Measurements from ENCODE around the gene GNAT1. TPM values are rescaled to one million over a fixed set of nuclear protein-coding genes. Genes with fewer than 3 reads are reported as not detected.
"Not testable (repeated sequence)": the region's sequence is repeated elsewhere in the genome, so short reads cannot be mapped to it uniquely, and the experiment has no call there.

GNAT1 gene
- total RNA-seq, 2 experiments from 2014 or later = not detected

- Mint-ChIP-seq H3K27me3 (no peaks in the 10 kb centered on the region), H3K4me3 (peak overlapping the region; percentile 93), H3K27ac (peak overlapping the region; percentile 97), H3K4me1 (peaks cover 54% of the 10 kb centered on the region), H3K36me3 (ENCODE audit: low read depth) (peaks cover 44% of the 10 kb centered on the region), H3K9me3 (no peaks in the 10 kb centered on the region)
- DNase-seq = peak; percentile 55
- POLR2A ChIA-PET = interaction anchor here (0.7 to 1.2 kb wide), 3 partner anchors 10 to 297 kb away, joined by 3 to 6 read pairs (median 6); no protein-coding TSS in a partner anchor
- CTCF ChIA-PET = interaction anchor here (1.1 to 4.3 kb wide), 3 partner anchors 10 to 23 kb away, joined by 4 to 42 read pairs (median 24); no protein-coding TSS in a partner anchor
These were observed 45.8 kb downstream of the GNAT1 start for GRCh38 chr3:50237133-50237651.

DNA sequence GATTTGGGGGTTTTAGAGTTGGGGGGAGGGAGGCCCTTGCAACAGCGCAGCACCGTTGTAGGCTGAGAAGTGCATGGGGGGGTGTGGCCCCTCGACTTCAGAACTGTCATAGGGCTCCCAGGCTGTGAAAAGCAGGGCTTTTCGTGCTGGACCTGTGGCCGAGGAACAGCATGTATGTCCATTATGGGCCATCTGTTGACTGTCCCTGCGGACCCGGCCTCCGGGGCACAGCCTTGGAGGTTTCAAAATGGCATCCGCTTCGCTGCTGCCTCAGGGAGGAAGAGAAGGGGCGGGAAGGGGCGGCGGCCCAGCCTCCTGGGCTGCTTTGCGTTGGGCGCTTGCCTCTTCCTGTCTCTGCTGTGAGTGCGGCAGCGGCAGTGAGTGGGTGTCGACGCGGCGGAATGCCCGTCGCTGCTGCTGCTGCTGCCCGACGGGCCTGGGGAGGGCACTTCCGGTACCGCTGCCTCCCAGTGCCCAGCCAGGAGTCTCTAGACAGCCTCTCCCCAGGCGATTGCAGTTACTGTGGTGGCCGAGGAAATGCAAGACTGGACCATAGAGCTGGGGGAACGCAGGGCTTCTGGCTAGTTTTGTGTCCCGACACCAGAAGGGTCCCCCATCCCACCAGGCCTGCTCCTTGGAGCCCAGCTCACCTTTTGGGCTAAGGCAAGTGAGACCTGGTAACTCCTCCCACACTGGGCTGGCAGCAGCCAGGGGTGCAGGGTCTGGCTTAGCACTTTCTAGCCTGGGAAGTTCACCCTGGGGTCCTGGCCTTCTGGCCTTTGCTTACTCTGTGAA is 46.5 kb downstream of the GNAT1 start:
- Mint-ChIP-seq H3K4me3 (peak overlapping the region; percentile 93), H3K9me3 (no peaks in the 10 kb centered on the region), H3K36me3 (ENCODE audit: low read depth) (peaks cover 44% of the 10 kb centered on the region), H3K4me1 (peaks cover 61% of the 10 kb centered on the region), H3K27ac (peak overlapping the region; percentile 97), H3K27me3 (no peaks in the 10 kb centered on the region)
- POLR2A ChIA-PET = interaction anchor here (0.7 to 1.2 kb wide), 3 partner anchors 9 to 298 kb away, joined by 3 to 6 read pairs (median 6); no protein-coding TSS in a partner anchor
- CTCF ChIA-PET = interaction anchor here (1.8 to 4.3 kb wide), 3 partner anchors 10 to 22 kb away, joined by 4 to 42 read pairs (median 24); no protein-coding TSS in a partner anchor
- peak; percentile 93 for DNase-seq

DNA sequence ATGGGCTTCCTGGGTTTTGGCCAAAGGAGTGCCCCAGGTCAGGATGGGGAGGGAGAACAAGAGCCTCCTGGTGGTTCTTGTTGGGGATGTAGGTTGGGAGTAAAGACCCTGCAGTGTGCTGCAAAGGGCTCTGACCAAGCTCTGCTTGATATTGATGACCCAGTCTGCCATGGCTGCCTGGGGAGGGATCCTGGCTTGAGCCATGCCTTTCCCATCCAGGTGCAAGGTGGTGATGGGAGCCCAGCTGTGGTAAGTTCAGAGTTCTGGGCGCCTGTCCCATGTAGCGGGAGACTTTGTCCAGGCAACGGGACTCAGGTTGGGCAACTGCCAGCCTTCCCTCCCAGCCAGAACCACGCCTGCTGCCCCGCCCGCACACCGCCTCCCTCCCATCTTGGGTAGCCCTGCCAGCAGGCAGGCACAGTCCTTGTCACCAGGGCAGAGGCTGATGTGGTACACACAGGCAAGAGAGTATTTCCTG is 47.2 kb downstream of the GNAT1 start:
- ChIA-PET POLR2A (interaction anchor here (0.7 to 1.2 kb wide), 2 partner anchors 11 to 1158 kb away, joined by 3 read pairs; no protein-coding TSS in a partner anchor), CTCF (interaction anchor here (0.6 to 4.3 kb wide), 3 partner anchors 9 to 22 kb away, joined by 4 to 42 read pairs (median 4); no protein-coding TSS in a partner anchor)
- peaks cover 65% of the 10 kb centered on the region for H3K4me1 Mint-ChIP-seq
- H3K36me3 Mint-ChIP-seq (ENCODE audit: low read depth) = peaks cover 46% of the 10 kb centered on the region
- no peaks in the 10 kb centered on the region for H3K27me3 Mint-ChIP-seq
- H3K9me3 Mint-ChIP-seq = no peaks in the 10 kb centered on the region
- peak overlapping the region; percentile 97 for H3K27ac Mint-ChIP-seq
- H3K4me3 Mint-ChIP-seq = peak overlapping the region; percentile 93
- no peak for DNase-seq

- ChIA-PET CTCF (interaction anchor here (1.1 to 13.3 kb wide), 3 partner anchors 8 to 28 kb away, joined by 3 to 212 read pairs (median 42); no protein-coding TSS in a partner anchor), POLR2A (no interaction called here)
- H3K27me3 Mint-ChIP-seq = no peaks in the 10 kb centered on the region
- H3K4me3 Mint-ChIP-seq = peak overlapping the region; percentile 93
- H3K36me3 Mint-ChIP-seq (ENCODE audit: low read depth) = peaks cover 51% of the 10 kb centered on the region
- H3K9me3 Mint-ChIP-seq = no peaks in the 10 kb centered on the region
- H3K4me1 Mint-ChIP-seq = peaks cover 68% of the 10 kb centered on the region
- peak overlapping the region; percentile 97 for H3K27ac Mint-ChIP-seq
- DNase-seq = no peak
These were observed 48.2 kb downstream of the GNAT1 start for GRCh38 chr3:50239649-50240048.

- H3K27ac Mint-ChIP-seq = peak overlapping the region; percentile 87
- no peaks in the 10 kb centered on the region for H3K27me3 Mint-ChIP-seq
- ChIA-PET POLR2A (interaction anchor here (0.9 kb wide), 1 partner anchor 13 kb away, joined by 4 read pairs; no protein-coding TSS in a partner anchor), CTCF (interaction anchor here (0.8 to 13.3 kb wide), 3 partner anchors 11 to 57 kb away, joined by 3 to 212 read pairs (median 5); no protein-coding TSS in a partner anchor)
- no peak for DNase-seq
- no peaks in the 10 kb centered on the region for H3K9me3 Mint-ChIP-seq
- peak overlapping the region; percentile 48 for H3K4me3 Mint-ChIP-seq
- peaks cover 53% of the 10 kb centered on the region for H3K36me3 Mint-ChIP-seq (ENCODE audit: low read depth)
- peaks cover 74% of the 10 kb centered on the region for H3K4me1 Mint-ChIP-seq
These were observed 49.8 kb downstream of the GNAT1 start for GRCh38 chr3:50241163-50241562.

DNA sequence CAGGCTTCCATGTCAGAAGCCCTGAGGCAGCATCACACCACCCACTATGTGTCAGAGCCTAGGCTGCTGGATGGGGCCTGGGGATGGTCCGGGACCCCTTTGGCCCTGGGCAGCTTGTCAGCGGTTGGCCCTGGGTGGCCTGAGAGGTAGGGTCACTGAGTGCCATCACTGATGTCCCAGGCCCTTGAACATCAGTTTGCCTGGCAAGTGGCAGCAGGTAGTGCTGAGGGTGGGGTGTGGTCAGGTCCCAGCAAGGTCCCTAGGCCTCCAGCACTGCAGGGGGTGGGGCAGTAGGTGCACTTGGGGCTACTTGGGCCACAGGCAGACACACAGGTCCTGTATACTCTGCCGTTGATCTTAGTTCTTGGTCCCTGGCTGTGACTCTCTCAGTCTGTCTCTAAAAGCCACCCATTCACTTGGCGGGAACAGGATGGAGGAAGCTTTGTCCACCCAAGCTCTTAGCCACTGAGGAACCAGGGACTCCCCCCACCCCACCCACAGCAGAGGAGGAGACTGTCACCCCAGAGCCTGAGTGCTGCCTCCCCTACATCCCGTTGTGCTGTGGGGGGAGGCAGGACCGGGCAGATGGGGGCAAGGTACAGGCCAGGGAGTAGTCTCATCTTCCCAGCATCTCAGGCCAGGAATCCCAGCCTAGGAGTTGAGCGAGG is 50.4 kb downstream of the GNAT1 start:
- peaks cover 49% of the 10 kb centered on the region for H3K36me3 Mint-ChIP-seq (ENCODE audit: low read depth)
- DNase-seq = no peak
- no peaks in the 10 kb centered on the region for H3K9me3 Mint-ChIP-seq
- peak overlapping the region; percentile 60 for H3K4me3 Mint-ChIP-seq
- H3K27ac Mint-ChIP-seq = peak overlapping the region; percentile 87
- peaks cover 81% of the 10 kb centered on the region for H3K4me1 Mint-ChIP-seq
- no peaks in the 10 kb centered on the region for H3K27me3 Mint-ChIP-seq
- CTCF ChIA-PET = interaction anchor here (0.5 to 13.3 kb wide), 4 partner anchors 12 to 797 kb away, joined by 3 to 212 read pairs (median 6); no protein-coding TSS in a partner anchor
- POLR2A ChIA-PET = interaction anchor here (0.9 kb wide), 1 partner anchor 14 kb away, joined by 4 read pairs; no protein-coding TSS in a partner anchor

DNA sequence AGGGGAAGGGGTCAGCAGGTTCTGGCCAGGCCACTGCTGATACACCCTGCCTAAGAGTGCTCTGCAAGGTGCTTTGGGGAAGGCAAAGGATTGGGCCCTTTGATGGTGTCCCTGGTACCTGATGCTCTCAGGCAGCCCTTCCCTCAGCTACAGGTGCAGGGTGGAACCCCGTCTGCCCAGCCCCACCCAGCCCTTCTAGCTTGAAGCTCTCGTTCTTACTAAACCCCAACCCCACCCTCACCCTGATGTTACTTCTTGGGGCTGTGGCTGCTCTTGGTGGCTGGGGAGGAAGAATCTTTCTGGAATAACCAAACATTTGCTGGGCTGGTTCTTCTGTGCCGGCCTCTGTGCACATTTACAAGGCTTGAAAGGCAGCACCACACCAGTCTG is 51.0 kb downstream of the GNAT1 start:
- Mint-ChIP-seq H3K27ac (peak overlapping the region; percentile 87), H3K4me3 (peak overlapping the region; percentile 60), H3K4me1 (peaks cover 86% of the 10 kb centered on the region), H3K27me3 (no peaks in the 10 kb centered on the region), H3K9me3 (no peaks in the 10 kb centered on the region), H3K36me3 (ENCODE audit: low read depth) (peaks cover 47% of the 10 kb centered on the region)
- POLR2A ChIA-PET = no interaction called here
- CTCF ChIA-PET = interaction anchor here (0.9 to 13.3 kb wide), 4 partner anchors 12 to 18 kb away, joined by 3 to 212 read pairs (median 10); no protein-coding TSS in a partner anchor
- DNase-seq = peak; percentile 41

GRCh38 chr3:50242851-50243542 is 51.6 kb downstream of the GNAT1 start:
- Mint-ChIP-seq H3K4me1 (peaks cover 87% of the 10 kb centered on the region), H3K9me3 (no peaks in the 10 kb centered on the region), H3K27ac (peak overlapping the region; percentile 87), H3K36me3 (ENCODE audit: low read depth) (peaks cover 41% of the 10 kb centered on the region), H3K27me3 (no peaks in the 10 kb centered on the region), H3K4me3 (peak overlapping the region; percentile 60)
- POLR2A ChIA-PET = no interaction called here
- no peak for DNase-seq
- CTCF ChIA-PET = interaction anchor here (1.0 to 13.3 kb wide), 6 partner anchors 12 to 49 kb away, joined by 3 to 212 read pairs (median 8); no protein-coding TSS in a partner anchor

DNA sequence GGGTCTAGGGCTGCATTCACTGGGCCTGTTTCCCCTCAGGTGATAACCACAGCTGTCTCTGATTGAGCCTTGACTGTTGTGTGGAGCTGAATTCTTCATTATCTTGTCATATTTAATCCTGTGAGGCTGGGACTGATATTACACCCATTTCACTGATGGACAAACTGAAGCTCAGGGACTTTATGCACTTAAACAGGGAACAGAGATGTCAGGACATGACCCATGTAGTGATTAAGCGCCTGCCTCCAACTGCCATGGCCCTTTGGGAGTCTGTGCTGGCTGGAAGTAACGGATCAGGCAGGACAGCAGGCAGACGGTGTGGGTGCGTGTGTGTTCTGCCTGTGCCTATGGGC is 52.1 kb downstream of the GNAT1 start:
- DNase-seq = no peak
- no peak overlapping the region for H3K4me3 Mint-ChIP-seq
- no peaks in the 10 kb centered on the region for H3K9me3 Mint-ChIP-seq
- H3K27me3 Mint-ChIP-seq = no peaks in the 10 kb centered on the region
- H3K4me1 Mint-ChIP-seq = peaks cover 88% of the 10 kb centered on the region
- CTCF ChIA-PET = interaction anchor here (1.0 to 13.3 kb wide), 6 partner anchors 11 to 49 kb away, joined by 3 to 212 read pairs (median 8); no protein-coding TSS in a partner anchor
- H3K36me3 Mint-ChIP-seq (ENCODE audit: low read depth) = peaks cover 38% of the 10 kb centered on the region
- peak overlapping the region; percentile 87 for H3K27ac Mint-ChIP-seq
- POLR2A ChIA-PET = interaction anchor here (0.6 kb wide), 1 partner anchor 441 kb away, joined by 3 read pairs; no protein-coding TSS in a partner anchor

- POLR2A ChIA-PET, H3K27me3 Mint-ChIP-seq, DNase-seq, H3K9me3 Mint-ChIP-seq, H3K4me3 Mint-ChIP-seq: not testable (repeated sequence)
- CTCF ChIA-PET = interaction anchor here (1.8 to 13.3 kb wide), 3 partner anchors 15 to 51 kb away, joined by 8 to 212 read pairs (median 13); no protein-coding TSS in a partner anchor
- H3K4me1 Mint-ChIP-seq = peaks cover 78% of the 10 kb centered on the region
- H3K27ac Mint-ChIP-seq = peak overlapping the region; percentile 93
- peaks cover 27% of the 10 kb centered on the region for H3K36me3 Mint-ChIP-seq (ENCODE audit: low read depth)
These were observed 53.4 kb downstream of the GNAT1 start for GRCh38 chr3:50244813-50245212.

- Mint-ChIP-seq H3K4me3 (peak overlapping the region; percentile 75), H3K9me3 (no peaks in the 10 kb centered on the region), H3K27ac (peak overlapping the region; percentile 93), H3K27me3 (no peaks in the 10 kb centered on the region), H3K36me3 (ENCODE audit: low read depth) (peaks cover 23% of the 10 kb centered on the region), H3K4me1 (peaks cover 77% of the 10 kb centered on the region)
- no peak for DNase-seq
- ChIA-PET CTCF (interaction anchor here (13.3 kb wide), 1 partner anchor 16 kb away, joined by 212 read pairs; no protein-coding TSS in a partner anchor), POLR2A (no interaction called here)
These were observed 53.9 kb downstream of the GNAT1 start for GRCh38 chr3:50245251-50245745.
